ENCODE measurements around the gene ZBTB47.

The ZBTB47 gene

DNA sequence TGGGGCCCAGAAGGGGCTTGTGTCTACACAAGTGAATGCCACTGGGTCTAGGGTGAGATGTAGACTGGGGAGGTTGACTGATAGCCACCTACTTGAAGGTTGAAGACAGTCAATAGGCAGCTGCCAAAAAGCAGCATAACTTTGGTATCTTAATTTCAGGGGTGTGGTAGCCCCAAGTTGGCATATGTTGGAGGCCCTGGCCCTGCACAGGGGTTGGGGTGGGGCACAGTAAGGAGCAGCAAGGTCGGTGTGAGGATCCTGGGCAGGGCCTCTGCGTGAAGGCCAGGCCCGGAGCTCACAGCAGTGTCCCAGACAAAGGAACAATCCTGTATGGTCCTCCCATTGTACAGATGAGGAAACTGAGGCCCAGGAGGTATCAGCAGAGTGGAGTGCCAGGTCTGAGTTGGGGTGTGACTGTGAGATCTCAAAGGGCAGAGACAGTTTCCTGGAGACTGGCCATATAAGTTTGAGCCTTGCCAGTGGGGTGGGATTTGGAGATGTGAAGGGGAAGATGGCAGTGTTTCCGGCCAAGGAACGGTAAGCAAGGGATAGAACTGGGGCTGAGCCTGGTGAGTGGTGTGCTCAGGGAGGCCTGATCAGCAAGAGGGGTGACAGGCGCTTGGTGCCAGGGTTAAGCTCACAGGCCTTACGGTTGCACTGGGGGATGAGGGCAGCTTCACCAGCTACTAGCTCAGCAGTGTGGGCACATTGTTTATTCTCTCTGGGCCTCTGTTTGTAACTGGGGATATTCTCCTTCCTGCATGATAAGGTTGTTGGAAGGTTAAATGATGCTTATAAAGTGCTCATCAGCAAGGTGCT, 33.5 kb downstream of the ZBTB47 start:
- Histone ChIP-seq H3K9me3 (ENCODE audit: control insufficient read depth, insufficient read depth, low read length) (no peaks in the 10 kb centered on the region), H3K36me3 (ENCODE audit: control insufficient read depth, insufficient read depth, low read length) (no peaks in the 10 kb centered on the region), H3K9ac (ENCODE audit: low read depth, low read length) (no peak overlapping the region), H3K27ac (ENCODE audit: low read depth, low read length) (no peak overlapping the region), H3K4me3 (ENCODE audit: low read depth, low read length) (no peak overlapping the region), H3K4me1 (ENCODE audit: control insufficient read depth, insufficient read depth, low read length) (no peaks in the 10 kb centered on the region), H3K27me3 (ENCODE audit: control insufficient read depth, insufficient read depth, low read length) (no peaks in the 10 kb centered on the region)

DNA sequence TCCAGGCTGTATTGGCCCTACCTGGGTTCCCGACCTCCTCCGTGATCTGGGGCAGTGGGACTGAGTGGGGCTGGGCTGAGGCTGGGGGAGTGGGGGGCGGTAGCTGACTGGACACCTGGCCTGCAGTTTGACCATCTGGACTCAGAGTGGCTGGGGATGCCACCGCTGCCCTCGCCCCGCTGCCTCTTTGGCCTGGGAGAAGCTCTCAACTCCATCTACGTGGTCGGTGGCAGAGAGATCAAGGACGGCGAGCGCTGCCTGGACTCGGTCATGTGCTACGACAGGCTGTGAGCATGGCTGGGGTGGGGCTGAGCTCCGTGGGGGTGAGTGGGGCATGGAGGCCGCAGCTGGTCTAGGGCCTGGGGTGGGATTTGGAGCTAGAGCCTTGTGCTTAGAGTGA, 34.5 kb downstream of the ZBTB47 start:
- H3K27me3 ChIP-seq (ENCODE audit: control insufficient read depth, insufficient read depth, low read length): no peaks in the 10 kb centered on the region
- no peak overlapping the region for H3K4me3 ChIP-seq (ENCODE audit: low read depth, low read length)
- H3K9me3 ChIP-seq (ENCODE audit: control insufficient read depth, insufficient read depth, low read length): no peaks in the 10 kb centered on the region
- H3K27ac ChIP-seq (ENCODE audit: low read depth, low read length): no peak overlapping the region
- no peak overlapping the region for H3K9ac ChIP-seq (ENCODE audit: low read depth, low read length)
- no peaks in the 10 kb centered on the region for H3K4me1 ChIP-seq (ENCODE audit: control insufficient read depth, insufficient read depth, low read length)
- H3K36me3 ChIP-seq (ENCODE audit: control insufficient read depth, insufficient read depth, low read length): no peaks in the 10 kb centered on the region

DNA sequence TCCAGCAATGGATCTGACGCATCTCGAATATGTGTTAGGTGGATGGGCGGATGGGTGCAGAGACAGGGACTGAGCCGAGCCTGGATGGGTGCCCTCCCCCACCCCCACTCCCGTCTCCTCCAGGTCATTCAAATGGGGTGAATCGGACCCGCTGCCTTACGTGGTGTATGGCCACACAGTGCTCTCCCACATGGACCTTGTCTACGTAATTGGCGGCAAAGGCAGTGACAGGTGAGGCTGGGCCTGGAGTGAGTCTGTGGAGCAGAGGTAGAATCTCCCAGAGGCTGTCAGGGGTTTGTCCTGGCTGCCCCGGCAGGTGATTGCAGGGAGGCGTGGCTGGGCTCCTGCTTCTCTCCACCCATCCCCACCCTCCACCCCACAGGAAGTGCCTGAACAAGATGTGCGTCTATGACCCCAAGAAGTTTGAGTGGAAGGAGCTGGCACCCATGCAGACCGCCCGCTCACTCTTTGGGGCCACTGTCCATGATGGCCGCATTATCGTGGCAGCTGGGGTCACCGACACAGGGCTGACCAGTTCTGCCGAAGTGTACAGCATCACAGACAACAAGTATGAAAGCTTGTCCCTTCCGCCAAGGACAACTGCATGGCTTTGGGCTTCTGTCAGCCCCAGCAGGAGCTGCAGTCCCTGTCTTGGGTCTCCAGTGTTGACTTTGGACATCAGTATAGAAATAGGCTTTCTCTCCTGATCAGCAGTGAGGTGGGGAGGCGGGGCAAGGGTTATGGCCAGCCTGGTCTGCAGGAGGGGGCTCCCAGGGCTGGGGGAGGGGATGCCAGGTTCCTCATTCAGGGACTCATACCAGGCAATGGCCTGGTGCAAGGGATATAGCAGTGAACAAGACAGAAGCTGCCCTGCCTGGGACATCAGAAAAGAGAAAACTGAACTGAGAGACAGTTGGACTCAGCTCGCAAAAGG, 35.3 kb downstream of the ZBTB47 start:
- Histone ChIP-seq H3K27ac (ENCODE audit: low read depth, low read length) (no peak overlapping the region), H3K4me3 (ENCODE audit: low read depth, low read length) (no peak overlapping the region), H3K4me1 (ENCODE audit: control insufficient read depth, insufficient read depth, low read length) (no peaks in the 10 kb centered on the region), H3K9me3 (ENCODE audit: control insufficient read depth, insufficient read depth, low read length) (no peaks in the 10 kb centered on the region), H3K27me3 (ENCODE audit: control insufficient read depth, insufficient read depth, low read length) (no peaks in the 10 kb centered on the region), H3K9ac (ENCODE audit: low read depth, low read length) (no peak overlapping the region), H3K36me3 (ENCODE audit: control insufficient read depth, insufficient read depth, low read length) (no peaks in the 10 kb centered on the region)

DNA sequence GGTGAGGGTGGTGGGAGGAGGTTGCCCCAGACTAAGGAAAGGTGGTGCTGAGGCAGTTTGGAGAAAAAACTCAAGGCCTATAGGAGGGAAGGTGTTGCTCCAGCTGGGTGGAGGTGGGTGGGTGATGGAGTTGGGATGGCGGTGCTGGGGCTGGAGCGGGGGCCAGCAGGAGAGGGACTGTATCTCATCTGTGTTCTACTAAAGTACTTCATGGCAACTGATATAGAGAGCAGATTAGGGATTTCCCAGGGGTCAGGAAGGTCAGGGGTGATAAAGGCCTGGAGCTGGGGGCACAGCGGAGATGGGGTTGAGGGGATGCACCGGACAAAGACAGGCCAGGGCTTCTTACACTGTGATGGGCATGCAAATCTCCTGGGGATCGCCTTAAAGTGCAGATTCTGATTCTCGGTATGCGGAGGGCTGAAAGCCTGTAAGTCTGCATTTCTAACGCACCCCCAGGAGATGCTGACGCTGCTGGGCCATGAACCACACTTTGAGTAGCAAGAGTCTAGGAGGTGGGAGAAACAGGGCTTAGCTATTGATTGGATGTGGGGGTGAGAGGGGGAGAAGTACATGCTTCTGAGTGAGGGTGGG, 36.0 kb downstream of the ZBTB47 start:
- H3K27me3 ChIP-seq (ENCODE audit: control insufficient read depth, insufficient read depth, low read length): no peaks in the 10 kb centered on the region
- no peak overlapping the region for H3K4me3 ChIP-seq (ENCODE audit: low read depth, low read length)
- no peak overlapping the region for H3K9ac ChIP-seq (ENCODE audit: low read depth, low read length)
- no peaks in the 10 kb centered on the region for H3K9me3 ChIP-seq (ENCODE audit: control insufficient read depth, insufficient read depth, low read length)
- no peaks in the 10 kb centered on the region for H3K4me1 ChIP-seq (ENCODE audit: control insufficient read depth, insufficient read depth, low read length)
- no peak overlapping the region for H3K27ac ChIP-seq (ENCODE audit: low read depth, low read length)
- H3K36me3 ChIP-seq (ENCODE audit: control insufficient read depth, insufficient read depth, low read length): no peaks in the 10 kb centered on the region

DNA sequence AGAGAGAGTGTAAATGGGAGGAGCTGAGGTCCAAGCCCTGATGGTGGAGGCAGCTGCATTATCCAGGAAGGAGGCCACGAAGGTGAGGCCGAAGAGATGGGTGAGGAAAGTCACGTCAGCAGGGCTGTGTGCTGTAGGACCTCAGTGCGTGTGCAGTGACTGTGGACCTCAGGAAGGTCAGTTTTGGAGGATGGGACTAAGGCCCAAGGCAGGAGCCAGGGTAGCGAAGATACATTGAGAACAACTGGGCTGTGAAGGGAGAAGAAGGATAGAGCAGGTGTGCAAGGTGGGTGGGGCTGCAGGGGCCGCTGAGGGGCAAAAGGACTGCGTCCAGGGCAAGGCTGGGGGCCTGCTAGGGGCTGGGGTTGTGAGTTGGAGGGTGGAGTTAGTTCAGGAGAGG, 36.7 kb downstream of the ZBTB47 start:
- Histone ChIP-seq H3K36me3 (ENCODE audit: control insufficient read depth, insufficient read depth, low read length) (no peaks in the 10 kb centered on the region), H3K27me3 (ENCODE audit: control insufficient read depth, insufficient read depth, low read length) (no peaks in the 10 kb centered on the region), H3K9ac (ENCODE audit: low read depth, low read length) (no peak overlapping the region), H3K4me3 (ENCODE audit: low read depth, low read length) (no peak overlapping the region), H3K27ac (ENCODE audit: low read depth, low read length) (no peak overlapping the region), H3K4me1 (ENCODE audit: control insufficient read depth, insufficient read depth, low read length) (no peaks in the 10 kb centered on the region), H3K9me3 (ENCODE audit: control insufficient read depth, insufficient read depth, low read length) (no peaks in the 10 kb centered on the region)

DNA sequence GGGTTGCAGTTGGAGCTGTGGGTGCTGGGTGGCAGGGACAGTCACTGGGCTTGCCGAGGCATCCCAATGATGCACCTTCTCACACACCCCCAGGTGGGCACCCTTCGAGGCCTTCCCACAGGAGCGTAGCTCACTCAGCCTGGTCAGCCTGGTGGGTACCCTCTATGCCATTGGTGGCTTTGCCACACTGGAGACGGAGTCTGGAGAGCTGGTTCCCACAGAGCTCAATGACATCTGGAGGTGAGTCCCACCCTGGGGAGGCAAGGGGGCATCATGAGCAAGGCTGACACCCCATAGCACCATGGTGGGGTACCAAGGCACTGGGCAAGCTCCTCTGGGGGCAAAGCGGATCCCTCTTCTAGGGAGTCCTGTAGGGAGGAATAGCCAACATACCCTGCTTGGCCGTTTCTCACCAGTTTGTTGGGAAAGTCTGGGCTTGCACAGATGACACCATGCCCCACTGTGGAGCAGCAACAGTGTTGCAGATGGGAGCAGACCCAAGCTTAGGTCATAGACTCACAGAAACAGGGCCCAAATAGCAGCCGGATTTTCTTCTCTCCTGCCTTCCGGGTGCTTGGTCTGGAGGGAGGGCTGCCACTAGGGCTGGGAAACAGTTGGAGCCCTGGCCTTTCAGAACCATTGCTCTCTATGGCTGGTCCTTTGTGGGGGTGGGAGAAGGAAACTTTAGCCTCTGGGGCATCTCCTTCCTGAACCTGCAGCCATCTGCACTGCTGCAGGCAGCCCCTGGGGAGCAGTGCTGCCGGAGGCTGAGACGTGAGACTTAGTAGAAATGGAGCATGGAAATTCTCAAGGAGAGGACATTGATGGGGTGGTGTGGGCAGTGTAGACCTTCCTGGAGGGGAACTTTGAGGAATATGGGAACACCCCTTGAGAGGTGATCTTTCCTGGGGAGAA, 37.5 kb downstream of the ZBTB47 start:
- Histone ChIP-seq H3K9ac (ENCODE audit: low read depth, low read length) (no peak overlapping the region), H3K4me3 (ENCODE audit: low read depth, low read length) (no peak overlapping the region), H3K27me3 (ENCODE audit: control insufficient read depth, insufficient read depth, low read length) (no peaks in the 10 kb centered on the region)

DNA sequence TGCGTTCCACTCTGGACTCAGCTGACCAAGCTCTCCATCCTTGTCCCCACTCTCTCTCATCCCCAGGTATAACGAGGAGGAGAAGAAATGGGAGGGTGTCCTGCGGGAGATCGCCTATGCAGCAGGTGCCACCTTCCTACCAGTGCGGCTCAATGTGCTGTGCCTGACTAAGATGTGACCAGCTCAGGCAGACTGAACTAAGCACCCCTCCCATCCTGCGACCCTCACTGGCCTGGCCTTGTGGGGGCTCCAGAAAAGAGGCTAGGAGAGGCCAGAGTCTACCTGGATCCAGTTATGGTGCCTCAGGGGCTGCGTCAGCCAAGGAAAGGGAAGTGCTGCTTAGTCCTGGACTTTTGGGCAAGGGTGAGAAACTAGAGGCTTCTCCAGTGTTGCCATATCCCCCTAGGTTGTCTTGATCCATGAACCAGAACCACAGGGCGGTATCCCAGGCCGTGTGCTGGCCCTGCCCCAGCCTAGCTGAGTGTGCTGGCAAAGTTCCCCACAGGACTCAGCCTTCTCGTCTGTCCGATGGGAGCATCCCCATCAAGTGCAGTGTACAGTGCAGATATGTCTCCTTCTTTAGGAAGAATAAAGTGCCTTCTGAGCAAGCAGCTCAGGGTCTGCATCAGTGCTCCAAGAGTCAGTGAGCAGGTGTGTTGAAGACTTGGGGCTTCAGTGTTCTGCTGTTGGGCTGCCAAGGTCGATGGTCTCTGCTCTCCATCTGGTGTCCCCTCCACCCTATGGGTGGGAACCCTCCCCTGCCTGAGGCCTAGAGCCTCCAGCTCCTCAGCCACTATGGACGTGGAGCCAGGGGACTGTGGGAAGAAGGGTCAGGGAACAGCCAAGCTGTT, 38.5 kb downstream of the ZBTB47 start:
- Histone ChIP-seq H3K9ac (ENCODE audit: low read depth, low read length) (no peak overlapping the region), H3K36me3 (ENCODE audit: control insufficient read depth, insufficient read depth, low read length) (no peaks in the 10 kb centered on the region), H3K27me3 (ENCODE audit: control insufficient read depth, insufficient read depth, low read length) (no peaks in the 10 kb centered on the region), H3K9me3 (ENCODE audit: control insufficient read depth, insufficient read depth, low read length) (no peaks in the 10 kb centered on the region), H3K27ac (ENCODE audit: low read depth, low read length) (no peak overlapping the region), H3K4me1 (ENCODE audit: control insufficient read depth, insufficient read depth, low read length) (no peaks in the 10 kb centered on the region), H3K4me3 (ENCODE audit: low read depth, low read length) (no peak overlapping the region)

More for the DNA sequence above, 37.5 kb downstream of the ZBTB47 start:
- no peaks in the 10 kb centered on the region for H3K4me1 ChIP-seq (ENCODE audit: control insufficient read depth, insufficient read depth, low read length)
- H3K9me3 ChIP-seq (ENCODE audit: control insufficient read depth, insufficient read depth, low read length): no peaks in the 10 kb centered on the region
- H3K36me3 ChIP-seq (ENCODE audit: control insufficient read depth, insufficient read depth, low read length): no peaks in the 10 kb centered on the region
- H3K27ac ChIP-seq (ENCODE audit: low read depth, low read length): no peak overlapping the region

DNA sequence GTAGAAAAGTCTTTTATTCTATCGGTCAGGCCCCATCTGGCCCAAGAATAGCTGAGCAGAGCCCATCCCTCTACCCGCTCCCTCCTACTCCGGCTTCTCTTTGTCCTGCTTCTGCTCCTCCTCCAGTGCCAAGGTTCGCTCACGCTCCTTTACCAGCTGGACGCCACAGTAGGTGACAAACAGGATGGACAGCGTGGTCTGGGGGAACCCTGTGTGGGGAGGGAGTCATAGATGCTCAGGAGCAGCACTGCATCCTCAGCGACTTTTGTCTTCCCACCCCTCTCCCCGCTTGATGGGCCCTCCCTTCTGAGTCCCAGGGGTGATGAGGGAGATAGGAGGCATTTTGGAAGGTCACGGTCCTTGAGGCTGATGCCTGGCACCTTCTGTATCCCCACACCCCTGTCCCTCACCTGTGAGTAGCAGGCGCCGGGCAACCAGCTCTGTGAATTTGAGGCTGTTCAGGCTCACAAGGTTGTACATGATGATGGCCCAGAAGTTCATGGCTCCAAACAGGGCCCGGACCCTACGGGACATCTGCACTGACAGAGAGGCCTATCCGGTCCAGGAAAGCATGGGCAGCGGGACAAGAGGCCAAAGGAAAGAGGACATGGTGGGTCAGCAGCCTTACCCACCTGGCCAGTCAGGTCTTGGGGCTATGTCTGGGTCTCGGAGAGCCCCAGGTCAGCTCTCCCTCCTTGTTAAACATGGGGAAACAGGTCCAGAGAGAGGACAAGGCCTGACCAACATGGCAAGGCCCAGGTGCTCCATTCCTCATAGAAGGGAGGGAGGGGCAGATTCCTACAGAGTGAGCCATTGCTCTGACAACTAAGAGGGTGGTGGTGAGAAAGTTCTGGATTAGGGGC, 39.4 kb downstream of the ZBTB47 start:
- Histone ChIP-seq H3K36me3 (ENCODE audit: control insufficient read depth, insufficient read depth, low read length) (no peaks in the 10 kb centered on the region), H3K27me3 (ENCODE audit: control insufficient read depth, insufficient read depth, low read length) (no peaks in the 10 kb centered on the region), H3K27ac (ENCODE audit: low read depth, low read length) (no peak overlapping the region)

DNA sequence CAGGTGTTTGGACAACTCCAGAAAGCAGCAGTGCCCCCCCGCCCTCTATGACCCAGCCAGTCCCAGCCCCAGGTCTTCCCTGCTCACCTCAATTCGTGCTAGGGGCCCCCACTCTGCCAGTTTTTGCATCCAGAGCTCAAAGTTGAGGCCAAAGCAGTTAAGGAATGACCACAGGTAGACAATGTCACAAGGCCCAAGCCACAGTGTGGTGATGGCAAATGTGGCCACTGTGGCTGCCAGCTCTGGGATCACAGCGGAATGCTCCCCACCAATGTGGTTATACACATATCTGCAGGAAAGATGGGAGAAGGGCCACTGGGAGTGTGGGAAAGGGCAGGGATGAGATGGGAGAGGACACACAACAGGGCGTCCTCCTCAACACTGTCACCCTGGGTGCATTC, 40.0 kb downstream of the ZBTB47 start:
- no peak overlapping the region for H3K9ac ChIP-seq (ENCODE audit: low read depth, low read length)

More for the DNA sequence above, 39.4 kb downstream of the ZBTB47 start:
- no peaks in the 10 kb centered on the region for H3K9me3 ChIP-seq (ENCODE audit: control insufficient read depth, insufficient read depth, low read length)
- H3K4me1 ChIP-seq (ENCODE audit: control insufficient read depth, insufficient read depth, low read length): no peaks in the 10 kb centered on the region
- no peak overlapping the region for H3K9ac ChIP-seq (ENCODE audit: low read depth, low read length)
- H3K4me3 ChIP-seq (ENCODE audit: low read depth, low read length): no peak overlapping the region

More for the DNA sequence above, 40.0 kb downstream of the ZBTB47 start:
- no peaks in the 10 kb centered on the region for H3K9me3 ChIP-seq (ENCODE audit: control insufficient read depth, insufficient read depth, low read length)
- H3K36me3 ChIP-seq (ENCODE audit: control insufficient read depth, insufficient read depth, low read length): no peaks in the 10 kb centered on the region
- no peaks in the 10 kb centered on the region for H3K27me3 ChIP-seq (ENCODE audit: control insufficient read depth, insufficient read depth, low read length)
- no peak overlapping the region for H3K27ac ChIP-seq (ENCODE audit: low read depth, low read length)
- H3K4me1 ChIP-seq (ENCODE audit: control insufficient read depth, insufficient read depth, low read length): no peaks in the 10 kb centered on the region
- no peak overlapping the region for H3K4me3 ChIP-seq (ENCODE audit: low read depth, low read length)
